Measurements from ENCODE around the gene PDZD2.
A peak's percentile ranks its signal among the peaks of the same experiment; 100 is the strongest.
"Not testable (repeated sequence)": the region's sequence is repeated elsewhere in the genome, so short reads cannot be mapped to it uniquely, and the experiment has no call there.

Gene PDZD2

GRCh38 chr5:31698673-31699072, 59.7 kb downstream of the PDZD2 start:
- DNase-seq = no peak

GRCh38 chr5:31701642-31702299, 62.8 kb downstream of the PDZD2 start:
- no peak for DNase-seq

- DNase-seq = no peak
Observed at GRCh38 chr5:31702712-31703111, 63.8 kb downstream of the PDZD2 start.

- DNase-seq = no peak
Observed at GRCh38 chr5:31703757-31704156, 64.8 kb downstream of the PDZD2 start.

GRCh38 chr5:31706186-31706585, 67.3 kb downstream of the PDZD2 start:
- DNase-seq = no peak

GRCh38 chr5:31707329-31707728, 68.4 kb downstream of the PDZD2 start:
- DNase-seq = no peak

GRCh38 chr5:31708089-31708488, 69.2 kb downstream of the PDZD2 start:
- DNase-seq = no peak

- no peak for DNase-seq
Observed at GRCh38 chr5:31711363-31711762, 72.4 kb downstream of the PDZD2 start.

GRCh38 chr5:31711935-31712592, 73.1 kb downstream of the PDZD2 start:
- no peak for DNase-seq

- DNase-seq = no peak
Observed at GRCh38 chr5:31717561-31717960, 78.6 kb downstream of the PDZD2 start.

- no peak for DNase-seq
Observed at GRCh38 chr5:31720004-31720403, 81.1 kb downstream of the PDZD2 start.

GRCh38 chr5:31720811-31721345, 81.9 kb downstream of the PDZD2 start:
- no peak for DNase-seq

- no peak for DNase-seq
Observed at GRCh38 chr5:31722111-31722510, 83.2 kb downstream of the PDZD2 start.

- no peak for DNase-seq
Observed at GRCh38 chr5:31725996-31726395, 87.1 kb downstream of the PDZD2 start.

- DNase-seq = no peak
Observed at GRCh38 chr5:31726952-31727351, 88.0 kb downstream of the PDZD2 start.

GRCh38 chr5:31728039-31728438, 89.1 kb downstream of the PDZD2 start:
- DNase-seq = no peak

GRCh38 chr5:31728806-31729205, 89.9 kb downstream of the PDZD2 start:
- not testable (repeated sequence) for DNase-seq

- no peak for DNase-seq
Observed at GRCh38 chr5:31730139-31730538, 91.2 kb downstream of the PDZD2 start.

- DNase-seq = peak; percentile 25
Observed at GRCh38 chr5:31731016-31731415, 92.1 kb downstream of the PDZD2 start.

- DNase-seq = no peak
Observed at GRCh38 chr5:31731710-31732301, 92.9 kb downstream of the PDZD2 start.

- not testable (repeated sequence) for DNase-seq
Observed at GRCh38 chr5:31732821-31733220, 93.9 kb downstream of the PDZD2 start.

- DNase-seq = no peak
Observed at GRCh38 chr5:31733371-31733770, 94.4 kb downstream of the PDZD2 start.

GRCh38 chr5:31736127-31736526, 97.2 kb downstream of the PDZD2 start:
- DNase-seq = no peak

GRCh38 chr5:31738199-31738598, 99.3 kb downstream of the PDZD2 start:
- DNase-seq = no peak

Measured in CD4-positive, alpha-beta T cell treated with Interleukin-12 subunit alpha and Interleukin-12 subunit beta, for 1 hour (primary cell).